Choroid plexus epithelial cell (primary cell): ENCODE measurements around the gene TGFBRAP1.

Experiments
- DNase-seq: peaks from one replicate; pipeline ENCODE4 v3.0.0-alpha.2; 2010; ENCODE audit warnings: low read depth
- H3K4me3 ChIP-seq: 2 replicates; pipeline ENCODE4 v1.5.1; 2011; ENCODE audit warnings: low read depth, mild to moderate bottlenecking, control low read depth, low read length, moderate library complexity
- TF ChIP-seq, protein P1 (sequence below): conservative IDR thresholded peaks from 2 replicates; pipeline ENCODE4 v1.5.1; 2011; ENCODE audit warnings: low read depth, mild to moderate bottlenecking, control low read depth, inconsistent platforms, low read length, moderate library complexity

The TGFBRAP1 gene

DNA sequence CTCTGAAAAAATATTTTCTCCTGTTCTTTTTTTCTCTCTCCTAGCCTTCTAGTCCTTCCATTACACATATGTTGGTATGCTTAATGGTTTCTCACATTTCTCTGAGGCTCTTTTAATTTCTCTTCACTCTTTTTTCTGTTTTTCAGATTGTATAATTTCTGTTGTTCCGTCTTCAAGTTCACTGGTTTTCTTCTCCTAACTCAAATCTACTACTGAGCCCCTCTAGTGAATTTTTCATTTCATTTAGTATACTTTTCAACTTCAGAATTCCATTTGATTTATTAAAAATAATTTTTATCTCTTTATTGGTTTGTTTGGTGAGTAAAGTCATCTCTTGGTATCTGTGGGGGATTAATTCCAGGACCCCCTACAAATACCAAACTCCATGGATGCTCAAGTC is 27.6 kb upstream of the TGFBRAP1 start:
- DNase-seq = no peak
- TF ChIP-seq, protein P1, sequence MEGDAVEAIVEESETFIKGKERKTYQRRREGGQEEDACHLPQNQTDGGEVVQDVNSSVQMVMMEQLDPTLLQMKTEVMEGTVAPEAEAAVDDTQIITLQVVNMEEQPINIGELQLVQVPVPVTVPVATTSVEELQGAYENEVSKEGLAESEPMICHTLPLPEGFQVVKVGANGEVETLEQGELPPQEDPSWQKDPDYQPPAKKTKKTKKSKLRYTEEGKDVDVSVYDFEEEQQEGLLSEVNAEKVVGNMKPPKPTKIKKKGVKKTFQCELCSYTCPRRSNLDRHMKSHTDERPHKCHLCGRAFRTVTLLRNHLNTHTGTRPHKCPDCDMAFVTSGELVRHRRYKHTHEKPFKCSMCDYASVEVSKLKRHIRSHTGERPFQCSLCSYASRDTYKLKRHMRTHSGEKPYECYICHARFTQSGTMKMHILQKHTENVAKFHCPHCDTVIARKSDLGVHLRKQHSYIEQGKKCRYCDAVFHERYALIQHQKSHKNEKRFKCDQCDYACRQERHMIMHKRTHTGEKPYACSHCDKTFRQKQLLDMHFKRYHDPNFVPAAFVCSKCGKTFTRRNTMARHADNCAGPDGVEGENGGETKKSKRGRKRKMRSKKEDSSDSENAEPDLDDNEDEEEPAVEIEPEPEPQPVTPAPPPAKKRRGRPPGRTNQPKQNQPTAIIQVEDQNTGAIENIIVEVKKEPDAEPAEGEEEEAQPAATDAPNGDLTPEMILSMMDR = no peak
- H3K4me3 ChIP-seq = no peak overlapping the region

DNA sequence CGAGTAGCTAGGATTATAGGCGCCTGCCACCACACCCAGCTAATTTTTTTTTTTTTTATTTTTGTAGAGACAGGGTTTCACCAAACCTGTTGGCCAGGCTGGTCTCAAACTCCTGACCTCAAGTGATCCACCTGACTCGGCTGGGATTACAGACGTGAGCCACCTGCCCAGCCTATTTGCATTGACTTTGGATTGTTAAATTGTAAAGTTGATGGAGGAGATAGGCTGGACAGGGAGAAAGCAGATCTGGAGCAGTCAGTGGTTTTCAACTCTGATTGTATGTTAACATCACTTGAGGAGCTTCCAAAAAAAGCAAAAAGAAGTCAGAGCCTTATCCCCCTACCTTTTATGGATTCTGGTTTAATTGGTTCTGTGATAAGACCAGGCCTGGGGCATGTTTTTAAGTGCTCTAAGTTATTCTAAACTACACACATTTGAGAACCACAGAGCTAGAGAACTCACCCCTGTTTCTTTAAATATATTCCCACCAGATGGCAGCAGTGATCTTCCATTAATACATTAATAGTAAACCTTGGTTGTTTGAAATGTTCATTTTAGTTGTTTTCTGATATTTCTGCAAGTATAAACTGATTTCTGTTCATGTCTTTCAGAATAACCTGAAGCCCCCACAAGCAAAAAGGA is 15.3 kb upstream of the TGFBRAP1 start:
- TF ChIP-seq, protein P1 = peak; percentile 36
- H3K4me3 ChIP-seq = no peak overlapping the region
- DNase-seq = peak; percentile 79

DNA sequence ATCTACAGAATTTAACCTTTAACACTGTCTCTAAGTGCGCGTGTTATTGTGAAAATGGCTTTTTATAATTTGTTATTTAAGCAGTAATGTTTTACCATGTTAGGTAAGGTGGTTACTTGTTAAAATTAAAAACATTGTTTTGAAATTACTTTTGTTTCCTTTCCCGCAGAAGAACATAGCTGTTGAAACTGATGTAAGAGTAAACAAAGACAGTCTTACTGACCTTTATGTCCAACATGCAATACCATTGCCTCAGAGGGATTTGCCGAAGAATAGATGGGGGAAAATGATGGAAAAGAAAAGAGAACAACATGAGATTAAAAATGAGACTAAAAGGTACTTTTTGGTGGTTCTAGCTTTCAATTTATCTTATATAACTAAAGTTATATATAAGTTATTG is 9.9 kb upstream of the TGFBRAP1 start:
- no peak overlapping the region for H3K4me3 ChIP-seq
- TF ChIP-seq, protein P1 = no peak
- no peak for DNase-seq

DNA sequence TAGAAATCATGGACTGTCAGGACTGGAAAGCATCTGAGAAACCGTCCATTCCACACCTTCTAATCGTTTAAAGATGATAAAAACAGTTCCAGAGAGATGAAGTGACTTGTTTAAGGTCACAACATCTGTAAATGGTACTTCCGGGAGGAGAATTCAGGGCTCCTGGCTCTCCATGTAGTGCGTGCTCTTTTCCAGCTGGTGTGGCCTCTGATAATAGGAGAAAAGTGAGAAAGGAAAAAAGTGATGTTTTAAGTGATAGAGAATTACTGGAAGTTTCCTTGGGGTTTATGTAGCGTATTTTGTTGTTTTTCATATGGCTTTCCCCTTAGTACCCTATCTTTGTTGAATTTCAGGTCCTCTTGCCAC is 8.5 kb upstream of the TGFBRAP1 start:
- DNase-seq = no peak
- peak overlapping the region; percentile 94 for H3K4me3 ChIP-seq
- TF ChIP-seq, protein P1 = no peak

DNA sequence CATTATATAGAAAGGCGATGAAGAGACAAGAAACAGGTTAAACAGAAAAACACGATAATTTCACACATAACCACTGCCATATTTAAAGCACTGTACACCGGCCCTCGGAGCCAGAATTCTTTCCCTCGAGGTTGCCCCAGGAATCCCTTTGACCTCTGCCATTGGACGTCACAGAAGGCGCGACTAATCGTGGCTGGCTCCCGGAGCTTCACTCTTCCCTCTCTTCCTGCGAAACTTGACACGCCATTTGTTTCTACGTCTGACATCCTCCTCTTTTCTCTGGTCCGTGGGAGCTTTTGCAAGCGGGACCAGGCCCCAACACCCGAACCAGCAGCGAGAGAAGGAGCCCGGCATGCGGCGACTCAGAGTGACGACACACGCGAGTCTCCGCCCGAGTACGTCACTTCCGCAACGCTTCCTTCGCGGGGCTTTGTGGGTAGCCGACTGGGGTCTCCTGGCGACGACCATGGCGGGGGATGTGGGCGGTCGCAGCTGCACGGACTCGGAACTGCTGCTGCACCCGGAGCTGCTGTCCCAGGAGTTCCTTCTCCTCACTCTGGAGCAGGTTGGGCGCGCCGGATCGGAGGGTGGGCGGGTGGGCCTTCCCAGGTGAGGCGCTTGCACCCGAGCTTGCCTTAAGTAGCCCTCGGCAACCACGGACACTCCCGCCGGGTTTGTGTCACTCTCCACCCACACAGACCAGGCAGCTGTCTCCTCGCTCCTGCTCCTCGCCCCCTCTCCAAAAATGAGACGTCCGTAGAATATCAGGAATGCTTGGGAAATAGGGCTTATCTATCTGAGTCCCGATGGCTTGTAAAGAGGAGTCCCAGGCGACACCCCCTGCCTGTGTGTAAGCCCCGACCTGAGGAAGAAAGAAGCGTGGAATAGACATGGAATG is 7.8 kb upstream of the TGFBRAP1 start, which contains the start of gene C2orf49:
Gene C2orf49 (plus strand): TSS at position 419 of the 898 bp plus-strand sequence. CDS start 48 bp downstream, at position 467.
- TF ChIP-seq, protein P1 = no peak
- peak within 1 kb of the TSS; percentile 94 for H3K4me3 ChIP-seq
- peak; percentile 84 for DNase-seq

DNA sequence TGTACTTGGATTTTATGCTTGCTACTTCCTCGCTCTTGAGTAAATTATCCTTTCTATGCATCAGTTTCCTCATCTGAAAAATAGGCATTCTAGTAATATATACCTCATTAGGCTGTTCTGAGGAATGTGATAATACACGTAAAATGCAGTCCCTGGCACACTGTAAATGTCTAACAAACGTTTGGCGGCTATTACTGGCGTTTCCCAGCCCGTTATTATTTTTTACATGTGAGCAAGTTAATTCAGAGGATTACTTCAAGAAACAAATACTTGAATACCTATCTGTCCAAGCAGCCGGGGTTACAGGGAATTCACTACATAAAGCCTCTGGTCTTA is 7.2 kb upstream of the TGFBRAP1 start:
- TF ChIP-seq, protein P1 = no peak
- peak overlapping the region; percentile 94 for H3K4me3 ChIP-seq
- no peak for DNase-seq
